Measurements from ENCODE around the gene GRIN2A. TPM values are rescaled to one million over a fixed set of nuclear protein-coding genes. Genes with fewer than 3 reads are reported as not detected.

The GRIN2A gene
- total and polyA plus RNA-seq, 2 of the 13 experiments (the other 11 are each of a cell fraction or from before 2014, with no cell fraction given): not detected

DNA sequence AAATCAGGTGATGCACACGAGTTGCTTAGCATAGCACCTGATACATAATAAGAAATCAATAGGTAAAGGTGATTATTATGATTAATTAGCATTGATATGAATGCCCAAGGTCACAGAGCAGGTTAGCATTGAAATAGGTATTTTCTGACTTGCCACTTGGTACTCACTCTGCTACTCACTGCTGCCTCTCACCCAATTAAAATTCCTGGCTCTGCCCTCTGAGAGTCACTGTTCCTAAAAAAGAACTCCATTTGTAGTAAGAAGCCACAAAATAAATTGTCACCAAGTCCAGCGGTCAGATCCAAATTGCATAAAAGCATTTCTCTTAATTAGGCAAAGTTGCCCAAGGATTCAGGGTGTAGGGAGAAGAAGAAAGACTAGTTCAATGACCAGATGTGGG is 8.9 kb upstream of the GRIN2A start:
- no peak for TF ChIP-seq CREB1 (IDR thresholded peaks at IDR 0.05)
- no peak for TF ChIP-seq CREB1 (CRISPR knock-in tag; IDR thresholded peaks at IDR 0.05)
- no peak for TF ChIP-seq CBX2 (IDR thresholded peaks at IDR 0.05; ENCODE audit: low read depth, low read length)
- TF ChIP-seq CBX2 (CRISPR knock-in tag; IDR thresholded peaks at IDR 0.05; ENCODE audit: low read depth): no peak
- no peak for TF ChIP-seq ZFP36L1 (CRISPR knock-in tag; IDR thresholded peaks at IDR 0.05)
- no peak for TF ChIP-seq RBAK (CRISPR knock-in tag; IDR thresholded peaks at IDR 0.05)
- TF ChIP-seq, protein P1, sequence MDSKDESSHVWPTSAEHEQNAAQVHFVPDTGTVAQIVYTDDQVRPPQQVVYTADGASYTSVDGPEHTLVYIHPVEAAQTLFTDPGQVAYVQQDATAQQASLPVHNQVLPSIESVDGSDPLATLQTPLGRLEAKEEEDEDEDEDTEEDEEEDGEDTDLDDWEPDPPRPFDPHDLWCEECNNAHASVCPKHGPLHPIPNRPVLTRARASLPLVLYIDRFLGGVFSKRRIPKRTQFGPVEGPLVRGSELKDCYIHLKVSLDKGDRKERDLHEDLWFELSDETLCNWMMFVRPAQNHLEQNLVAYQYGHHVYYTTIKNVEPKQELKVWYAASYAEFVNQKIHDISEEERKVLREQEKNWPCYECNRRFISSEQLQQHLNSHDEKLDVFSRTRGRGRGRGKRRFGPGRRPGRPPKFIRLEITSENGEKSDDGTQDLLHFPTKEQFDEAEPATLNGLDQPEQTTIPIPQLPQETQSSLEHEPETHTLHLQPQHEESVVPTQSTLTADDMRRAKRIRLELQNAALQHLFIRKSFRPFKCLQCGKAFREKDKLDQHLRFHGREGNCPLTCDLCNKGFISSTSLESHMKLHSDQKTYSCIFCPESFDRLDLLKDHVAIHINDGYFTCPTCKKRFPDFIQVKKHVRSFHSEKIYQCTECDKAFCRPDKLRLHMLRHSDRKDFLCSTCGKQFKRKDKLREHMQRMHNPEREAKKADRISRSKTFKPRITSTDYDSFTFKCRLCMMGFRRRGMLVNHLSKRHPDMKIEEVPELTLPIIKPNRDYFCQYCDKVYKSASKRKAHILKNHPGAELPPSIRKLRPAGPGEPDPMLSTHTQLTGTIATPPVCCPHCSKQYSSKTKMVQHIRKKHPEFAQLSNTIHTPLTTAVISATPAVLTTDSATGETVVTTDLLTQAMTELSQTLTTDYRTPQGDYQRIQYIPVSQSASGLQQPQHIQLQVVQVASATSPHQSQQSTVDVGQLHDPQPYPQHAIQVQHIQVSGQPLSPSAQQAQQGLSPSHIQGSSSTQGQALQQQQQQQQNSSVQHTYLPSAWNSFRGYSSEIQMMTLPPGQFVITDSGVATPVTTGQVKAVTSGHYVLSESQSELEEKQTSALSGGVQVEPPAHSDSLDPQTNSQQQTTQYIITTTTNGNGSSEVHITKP (CRISPR knock-in tag; IDR thresholded peaks at IDR 0.05; ENCODE audit: low read depth): no peak
- ChIA-PET POLR2A (no interaction called here), CTCF (ENCODE audit: low intra/inter-chr PET ratio, low total read pairs) (no interaction called here)
- Histone ChIP-seq H3K4me1 (ENCODE audit: insufficient read depth, low read length) (no peaks in the 10 kb centered on the region), H3K79me2 (ENCODE audit: insufficient read depth, low read length) (no peaks in the 10 kb centered on the region), H2AFZ (ENCODE audit: low read length) (no peak overlapping the region), H3K4me3 (replicated peaks in 1 of 3; ENCODE audit: insufficient read depth in 1 of 3, low read depth in 2 of 3, low read length in 3 of 3) (no peak overlapping the region), H3K4me2 (ENCODE audit: low read depth, low read length) (no peak overlapping the region), H3K27me3 (ENCODE audit: control insufficient read depth in 1 of 2, insufficient read depth in 2 of 2, low read length in 2 of 2) (peaks cover 0 to 9% of the 10 kb centered on the region in 2 experiments; a peak in 2 of 5 replicates), H3K9me3 (ENCODE audit: low read length) (no peaks in the 10 kb centered on the region), H4K20me1 (ENCODE audit: insufficient read depth, low read length) (no peaks in the 10 kb centered on the region), H3K9ac (ENCODE audit: insufficient read depth, low read depth, low read length) (no peak overlapping the region), H3K27ac (ENCODE audit: extremely low read length, insufficient read depth, low read length) (no peak overlapping the region), H3K36me3 (replicated peaks in 1 of 2; ENCODE audit: control insufficient read depth in 1 of 2, insufficient read depth in 2 of 2, low read length in 2 of 2) (no peaks in the 10 kb centered on the region)
- no peak for DNase-seq (ENCODE audit: low spot score)
- WGBS (ENCODE audit: low lambda C conversion rate): 10% methylated on average over 2 of the region's 2 CpGs
- intact Hi-C loops (cut with micrococcal nuclease; ENCODE audit: unreplicated experiment): no loop called here
- in situ Hi-C loops (cut with HindIII; ENCODE audit: extremely low pct_ligation_motif_present, low pct_unique_long_range_greater_than_20kb): no loop called here
- ATAC-seq: no peak
- FAIRE-seq: no peak
- BruUV-seq (replicated peaks): no TSS peak

All from HepG2 (cell line).